SW 1271 (cell line): ENCODE data around the gene NEURL1B.
"Not testable (repeated sequence)": the region's sequence is repeated elsewhere in the genome, so short reads cannot be mapped to it uniquely, and the experiment has no call there.

Experiments
- DNase-seq, 2 experiments: peaks; one replicate each; lab custom pipeline; 2025; lab: John Stamatoyannopoulos, UW

The NEURL1B gene

GRCh38 chr5:172696171-172696849 lies 55.2 kb downstream of the NEURL1B start:
- DNase-seq: no peak

GRCh38 chr5:172697123-172698121 lies 56.4 kb downstream of the NEURL1B start:
- peak; percentile 52 to 90 for DNase-seq

DNA sequence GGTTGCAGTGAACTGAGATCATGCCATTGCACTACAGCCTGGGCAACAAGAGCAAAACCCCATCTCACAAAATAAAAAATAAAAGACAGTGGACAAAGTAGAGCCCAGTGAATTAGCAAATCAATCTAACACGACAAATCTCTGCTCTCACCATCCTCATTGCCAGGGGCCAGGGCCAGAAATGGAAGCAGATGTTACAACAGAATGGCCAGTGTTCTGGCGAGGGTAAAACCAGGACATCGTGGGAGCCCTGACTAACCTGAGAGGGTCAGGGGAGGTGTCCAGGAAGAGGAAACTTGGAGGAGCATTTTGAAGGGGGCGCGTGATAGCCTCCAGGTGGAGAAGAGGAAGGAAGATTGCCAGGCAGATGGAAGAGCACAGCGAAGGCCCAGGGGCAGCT lies 58.4 kb downstream of the NEURL1B start:
- DNase-seq: no peak

DNA sequence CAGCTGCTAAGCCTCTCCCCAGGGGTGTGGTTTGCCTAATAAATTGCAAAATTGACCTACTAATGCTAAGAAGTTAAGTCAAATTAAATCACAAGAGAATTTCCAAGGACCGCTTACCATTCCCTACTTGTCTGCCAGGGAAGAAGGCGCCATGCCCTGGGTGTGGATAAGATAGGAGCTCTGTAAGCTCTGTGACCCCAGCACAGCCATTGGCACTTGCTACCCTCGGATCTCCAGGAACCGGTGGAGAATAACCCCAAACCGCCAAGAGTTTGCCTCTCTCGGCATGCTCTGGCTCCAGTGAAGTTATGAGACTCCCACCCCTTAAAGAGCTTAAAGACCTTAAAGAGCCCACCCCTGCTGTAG lies 58.9 kb downstream of the NEURL1B start:
- no peak for DNase-seq

GRCh38 chr5:172700365-172701290 lies 59.6 kb downstream of the NEURL1B start:
- DNase-seq: no peak

DNA sequence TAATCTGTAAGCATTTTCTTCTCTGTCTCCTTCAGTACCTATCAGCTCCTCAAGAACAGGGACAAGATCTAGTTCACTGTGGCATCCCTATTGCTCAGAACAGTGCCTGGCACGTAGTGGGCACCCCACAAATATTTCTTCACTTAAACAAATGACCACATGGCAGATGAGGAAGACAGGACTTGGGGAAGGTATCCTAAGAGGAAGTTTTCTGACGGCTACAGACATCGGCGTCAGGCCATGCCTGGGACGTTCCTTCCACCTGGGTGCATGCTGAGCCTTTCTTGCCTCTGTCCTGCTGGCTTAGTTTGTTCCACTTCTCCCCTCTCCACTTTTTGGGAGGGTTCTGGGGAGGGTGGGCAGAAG lies 60.2 kb downstream of the NEURL1B start:
- DNase-seq: no peak

DNA sequence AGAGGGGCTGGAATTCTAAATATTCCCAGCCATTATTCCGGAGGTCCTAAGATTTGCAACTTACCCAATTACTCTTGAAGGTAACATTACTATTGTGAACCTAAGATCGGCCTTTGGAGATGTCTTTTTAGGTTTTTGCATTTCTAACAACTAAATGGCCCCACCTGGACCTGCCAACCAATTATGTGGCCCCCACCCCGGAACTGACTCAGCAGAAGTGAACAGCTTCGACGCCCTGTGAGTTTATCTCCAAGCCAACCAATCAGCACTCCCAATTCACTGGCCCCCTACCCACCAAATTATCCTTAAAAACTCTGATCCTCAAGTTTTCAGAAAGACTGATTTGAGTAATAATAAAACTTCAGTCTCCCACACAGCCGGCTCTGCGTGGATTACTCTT lies 62.9 kb downstream of the NEURL1B start:
- no peak for DNase-seq

DNA sequence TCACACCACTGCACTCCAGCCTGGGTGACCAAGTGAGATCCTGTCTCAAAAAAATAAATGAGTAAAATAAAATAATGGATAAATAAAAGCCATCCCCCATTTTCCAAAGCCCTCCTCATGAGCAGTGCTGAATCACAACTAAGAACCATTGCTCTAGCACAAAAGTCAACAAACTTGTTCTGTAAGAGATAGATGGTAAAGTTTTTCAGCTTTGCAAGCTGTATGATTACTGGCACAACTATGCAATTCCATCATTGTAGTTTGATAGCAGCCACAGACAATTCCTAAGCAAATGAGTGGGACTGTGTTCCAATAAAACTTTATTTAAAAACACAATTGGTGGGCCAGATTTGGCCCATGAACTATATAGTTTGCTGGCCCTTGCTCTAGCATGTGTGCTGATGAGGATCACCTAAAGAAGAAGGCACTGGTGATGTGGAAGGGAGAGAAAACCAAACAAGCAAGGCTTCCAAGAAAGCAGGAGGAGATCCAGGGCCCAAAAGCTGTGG lies 64.6 kb downstream of the NEURL1B start:
- no peak for DNase-seq

DNA sequence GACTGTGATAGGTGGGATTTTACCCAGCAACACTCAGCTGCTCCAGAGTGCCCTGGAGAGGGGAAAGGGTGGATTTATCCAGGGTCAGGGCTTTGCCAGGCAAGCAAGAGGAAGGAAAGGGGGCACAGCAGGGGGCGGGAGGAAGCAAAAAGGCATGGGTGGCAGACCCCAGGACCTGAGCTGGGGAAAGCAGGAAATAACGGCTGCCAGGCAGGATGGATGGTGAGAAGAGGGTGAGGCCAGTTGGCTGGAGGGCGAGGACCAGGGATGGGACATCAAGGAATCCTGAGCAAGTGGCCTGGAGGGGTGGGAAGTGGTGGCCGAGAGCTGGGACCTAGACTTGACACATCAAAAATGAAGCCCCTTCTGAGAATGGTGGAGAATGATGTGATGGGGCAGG lies 65.7 kb downstream of the NEURL1B start:
- DNase-seq: no peak

DNA sequence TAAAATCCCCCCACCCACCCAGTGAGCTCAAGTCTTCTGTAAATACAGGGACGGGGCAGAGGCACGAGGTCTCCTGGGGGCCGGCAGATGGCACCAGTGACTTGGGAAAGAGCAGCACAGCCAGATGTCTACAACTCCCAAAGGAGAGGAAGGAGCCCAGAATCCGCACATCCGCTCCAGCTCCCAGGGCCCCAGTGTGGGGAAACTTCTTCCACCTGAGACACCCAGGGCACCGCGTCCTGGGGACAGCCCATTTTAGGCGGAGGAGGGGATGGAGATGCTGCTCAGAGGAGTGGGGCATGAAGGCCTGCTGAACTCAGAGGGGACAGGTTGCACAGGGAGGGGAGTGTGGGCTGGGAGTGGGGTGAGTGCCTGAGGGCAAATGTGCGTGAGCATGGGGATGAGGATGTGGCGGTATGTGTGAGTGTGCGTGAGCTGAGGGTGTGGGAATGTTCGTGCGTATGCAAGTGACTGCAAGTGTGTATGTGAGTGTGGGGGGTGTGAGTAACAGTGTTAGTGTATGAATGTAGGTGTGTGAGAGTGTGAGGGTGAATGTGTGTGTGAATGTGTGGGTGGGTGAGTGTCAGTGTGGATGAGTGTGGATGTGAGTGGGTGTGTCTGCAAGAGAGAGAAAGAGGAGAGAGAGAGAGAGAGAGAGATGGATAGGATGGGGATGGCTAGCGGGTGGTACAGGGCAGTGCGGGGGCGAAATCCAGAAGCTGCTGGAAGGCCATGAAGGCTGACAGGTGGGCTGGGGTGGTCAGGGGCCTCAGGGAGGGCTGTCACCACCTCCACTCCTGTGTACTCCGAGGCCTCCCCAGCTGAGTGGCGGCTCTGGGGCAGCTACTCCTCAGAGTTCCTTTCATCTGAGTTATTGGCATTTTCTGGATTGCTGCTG lies 66.5 kb downstream of the NEURL1B start:
- DNase-seq: peak; percentile 22 to 67

DNA sequence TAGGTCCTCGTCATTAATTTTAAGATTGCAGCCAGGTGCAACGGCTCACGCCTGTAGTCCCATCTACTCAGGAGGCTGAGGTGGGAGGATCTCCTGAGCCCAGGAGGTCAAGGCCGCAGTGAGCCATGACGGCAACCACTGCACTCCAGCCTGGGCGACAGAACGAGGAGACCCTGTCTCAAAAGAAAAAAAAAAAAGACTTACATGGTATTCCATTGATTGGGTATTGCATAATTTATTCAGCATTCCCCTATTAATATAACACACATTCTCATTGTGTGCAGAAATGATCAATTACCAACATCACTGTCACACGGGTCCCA lies 67.1 kb downstream of the NEURL1B start:
- DNase-seq: no peak

DNA sequence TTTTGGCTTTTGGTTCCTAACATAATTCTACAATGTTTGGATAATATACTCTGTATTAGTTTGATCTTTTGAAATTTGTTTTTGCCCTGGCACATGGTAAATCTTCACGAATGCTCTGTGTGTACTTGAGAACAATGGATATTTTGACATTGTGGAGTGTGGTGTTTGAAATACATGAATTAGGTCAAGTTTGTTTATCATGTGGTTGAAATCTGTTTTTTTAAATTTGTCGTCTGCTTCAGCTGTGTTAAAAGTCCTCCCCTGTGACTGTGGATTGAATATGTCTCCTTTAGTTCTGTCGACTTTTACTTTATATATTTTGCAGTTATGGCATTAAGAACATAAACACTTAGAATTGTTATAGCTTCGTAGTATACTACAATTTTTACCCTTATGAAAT lies 69.6 kb downstream of the NEURL1B start:
- DNase-seq: no peak

DNA sequence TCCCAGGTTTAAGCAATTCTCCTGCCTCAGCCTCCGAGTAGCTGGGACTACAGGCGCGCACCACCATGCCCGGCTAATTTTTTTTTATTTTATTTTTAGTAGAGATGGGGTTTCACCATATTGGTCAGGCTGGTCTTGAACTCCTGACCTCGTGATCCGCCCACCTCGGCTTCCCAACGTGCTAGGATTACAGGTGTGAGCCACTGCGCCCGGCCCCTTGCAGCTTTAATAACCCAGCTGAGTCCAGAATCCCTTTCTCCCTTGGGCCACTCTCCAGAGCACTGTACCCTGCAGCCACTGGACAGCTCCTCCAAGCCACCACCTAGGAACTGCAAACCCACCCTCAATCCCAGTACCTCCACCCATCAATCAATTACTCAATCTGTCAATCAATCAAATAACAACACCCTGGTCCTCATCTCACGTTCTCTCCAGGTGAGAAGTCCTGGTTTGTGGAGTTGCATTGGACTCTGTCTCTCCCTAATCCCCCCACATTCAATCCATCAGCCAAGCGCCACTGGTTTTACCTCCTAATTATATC lies 70.3 kb downstream of the NEURL1B start:
- not testable (repeated sequence) for DNase-seq

GRCh38 chr5:172712610-172713009 lies 71.5 kb downstream of the NEURL1B start:
- DNase-seq: no peak

GRCh38 chr5:172713113-172713808 lies 72.2 kb downstream of the NEURL1B start:
- DNase-seq: peak in 1 of 2 experiments; percentile 46

DNA sequence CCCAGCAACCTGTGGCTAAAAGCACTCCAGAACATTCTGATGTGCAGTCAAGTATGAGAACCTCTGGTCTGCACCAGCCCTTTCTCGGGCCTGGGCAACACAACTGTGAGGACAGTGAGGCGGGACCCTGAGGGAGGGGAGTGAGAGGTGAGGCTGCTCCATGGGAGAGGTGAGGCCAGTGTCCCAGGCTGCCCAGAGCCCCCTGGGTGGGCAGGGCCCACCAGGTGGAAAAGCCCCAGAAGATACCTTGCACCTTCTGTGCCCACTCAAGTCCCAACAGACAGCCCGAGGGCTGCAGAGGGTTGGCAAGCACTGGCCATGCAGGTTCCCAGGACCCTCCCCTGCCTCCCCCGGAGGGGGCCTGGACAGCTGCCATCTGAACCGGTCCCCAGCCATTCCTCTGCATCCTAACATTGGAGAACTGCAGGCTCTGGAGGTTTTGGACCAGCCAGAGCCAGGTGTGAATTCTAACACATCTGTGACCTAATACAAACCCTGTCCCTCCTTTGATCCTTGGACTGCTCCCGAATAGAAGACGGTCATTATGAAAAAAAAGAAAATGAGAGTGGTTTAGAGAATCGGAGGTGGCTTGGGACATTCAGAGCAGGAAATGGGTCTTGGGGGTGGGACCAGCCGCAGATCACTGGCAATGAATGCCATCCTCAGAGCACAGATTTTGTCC lies 72.9 kb downstream of the NEURL1B start:
- no peak for DNase-seq

DNA sequence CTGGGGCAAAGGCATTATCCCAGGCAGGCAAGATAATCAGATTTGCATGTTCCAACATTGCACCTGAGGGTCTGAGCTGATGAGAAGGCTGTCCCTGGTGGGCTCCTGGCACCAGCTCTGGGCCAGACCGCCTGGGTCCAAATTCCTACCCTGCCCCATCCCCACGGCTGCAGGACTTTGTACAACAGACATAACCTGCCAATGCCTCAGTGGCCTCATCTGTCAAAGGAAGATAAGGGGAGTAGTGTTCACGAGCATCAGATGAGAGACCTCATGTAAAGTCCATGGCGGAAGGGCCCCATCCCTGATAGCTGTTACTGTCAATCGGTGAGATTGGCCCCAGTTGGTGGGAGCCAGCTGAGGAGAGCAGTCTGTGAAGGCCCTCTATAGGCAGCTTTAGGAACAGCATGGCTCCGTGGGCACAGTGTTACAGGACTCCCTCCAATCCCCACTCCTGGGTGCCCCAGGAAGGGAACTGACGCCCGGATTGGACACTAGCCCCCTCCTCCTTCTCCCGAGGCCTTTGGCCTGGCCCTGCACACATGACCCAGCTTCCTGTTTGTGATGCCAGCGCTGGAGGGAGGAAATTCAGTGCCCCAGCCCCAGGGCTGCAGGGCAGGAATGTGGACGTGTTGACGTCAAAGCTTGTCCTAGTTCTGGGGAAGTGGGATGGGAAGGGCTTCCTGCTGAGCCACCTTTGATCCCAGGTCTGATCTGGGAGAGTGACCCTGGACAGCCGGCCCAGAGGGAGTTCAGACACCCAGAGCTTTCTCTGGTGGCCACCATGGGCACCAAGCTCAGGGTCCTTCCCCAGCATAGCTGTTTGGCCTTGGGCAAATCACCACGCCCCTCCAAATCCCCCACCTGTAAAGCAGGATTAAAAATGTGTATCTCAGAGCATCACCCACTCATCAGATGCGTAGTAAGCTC lies 73.7 kb downstream of the NEURL1B start:
- peak; percentile 66 to 82 for DNase-seq

DNA sequence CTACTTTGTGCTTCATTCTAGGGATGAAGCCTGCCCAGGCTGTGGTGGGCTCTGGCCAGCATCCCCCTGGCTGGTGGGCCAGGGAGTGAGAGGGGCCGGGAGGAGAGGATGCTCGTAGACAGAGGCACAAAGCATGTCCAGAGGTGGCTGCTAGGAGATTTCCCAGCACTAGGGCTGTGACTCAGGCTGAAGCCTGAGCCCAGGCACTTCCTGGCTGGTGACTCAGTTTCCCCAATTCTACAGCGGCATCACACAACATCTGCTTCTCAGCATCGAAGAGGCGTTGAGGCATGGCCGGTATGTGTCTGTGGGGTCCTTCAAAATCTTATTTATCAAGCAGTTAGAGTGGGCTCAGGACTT lies 74.3 kb downstream of the NEURL1B start:
- DNase-seq: no peak
